HG03565 (cell line): Measurements from ENCODE around the gene SLC20A1.
"Not testable (repeated sequence)": the region's sequence is repeated elsewhere in the genome, so short reads cannot be mapped to it uniquely, and the experiment has no call there.

Source experiments
- ATAC-seq: cut with Tn5 transposase; IDR thresholded peaks from one replicate; pipeline ENCODE4 v1.9.1; 2021; ENCODE audit warnings: mild to moderate bottlenecking, moderate library complexity; ENCODE audit not compliant: unreplicated experiment

Gene SLC20A1

GRCh38 chr2:112645310-112646101, at the start of gene SLC20A1:
Gene SLC20A1 (plus strand): TSS chr2:112645939. CDS start chr2:112646829, 890 bp downstream.
- peak; percentile 84 for ATAC-seq

- no peak for ATAC-seq
These were observed 48.0 kb upstream of the SLC20A1 start for GRCh38 chr2:112597537-112598322.

GRCh38 chr2:112600634-112601033, 45.1 kb upstream of the SLC20A1 start:
- ATAC-seq: no peak

- no peak for ATAC-seq
These were observed 44.0 kb upstream of the SLC20A1 start for GRCh38 chr2:112601754-112602153.

- no peak for ATAC-seq
These were observed 42.8 kb upstream of the SLC20A1 start for GRCh38 chr2:112602917-112603316.

- ATAC-seq: no peak
These were observed 42.0 kb upstream of the SLC20A1 start for GRCh38 chr2:112603731-112604130.

- no peak for ATAC-seq
These were observed 40.8 kb upstream of the SLC20A1 start for GRCh38 chr2:112604952-112605351.

- ATAC-seq: no peak
These were observed 39.8 kb upstream of the SLC20A1 start for GRCh38 chr2:112605926-112606325.

- no peak for ATAC-seq
These were observed 39.2 kb upstream of the SLC20A1 start for GRCh38 chr2:112606547-112606946.

GRCh38 chr2:112607680-112608438, 37.9 kb upstream of the SLC20A1 start:
- ATAC-seq: no peak

GRCh38 chr2:112609320-112609719, 36.4 kb upstream of the SLC20A1 start:
- ATAC-seq: not testable (repeated sequence)

- ATAC-seq: not testable (repeated sequence)
These were observed 33.5 kb upstream of the SLC20A1 start for GRCh38 chr2:112612283-112612682.

GRCh38 chr2:112614201-112614840, 31.4 kb upstream of the SLC20A1 start:
- ATAC-seq: no peak

GRCh38 chr2:112615051-112615450, 30.7 kb upstream of the SLC20A1 start:
- ATAC-seq: no peak

- not testable (repeated sequence) for ATAC-seq
These were observed 29.9 kb upstream of the SLC20A1 start for GRCh38 chr2:112615798-112616197.

GRCh38 chr2:112618383-112618782, 27.4 kb upstream of the SLC20A1 start:
- no peak for ATAC-seq

GRCh38 chr2:112621790-112622527, 23.8 kb upstream of the SLC20A1 start:
- no peak for ATAC-seq

GRCh38 chr2:112622528-112622849, 23.2 kb upstream of the SLC20A1 start:
- ATAC-seq: no peak

- ATAC-seq: peak; percentile 41
These were observed 21.6 kb upstream of the SLC20A1 start for GRCh38 chr2:112623913-112624777.
